SKM-1 treated with dmso at 0.1 percent for 144 hours (cell line): ENCODE data around the gene MORF4L1.
"Not testable (repeated sequence)": the region's sequence is repeated elsewhere in the genome, so short reads cannot be mapped to it uniquely, and the experiment has no call there.

ENCODE experiments used
- DNase-seq: peaks from one replicate; lab custom pipeline; 2025; ENCODE audit not compliant: unreplicated experiment; lab: John Stamatoyannopoulos, UW

Gene MORF4L1

DNA sequence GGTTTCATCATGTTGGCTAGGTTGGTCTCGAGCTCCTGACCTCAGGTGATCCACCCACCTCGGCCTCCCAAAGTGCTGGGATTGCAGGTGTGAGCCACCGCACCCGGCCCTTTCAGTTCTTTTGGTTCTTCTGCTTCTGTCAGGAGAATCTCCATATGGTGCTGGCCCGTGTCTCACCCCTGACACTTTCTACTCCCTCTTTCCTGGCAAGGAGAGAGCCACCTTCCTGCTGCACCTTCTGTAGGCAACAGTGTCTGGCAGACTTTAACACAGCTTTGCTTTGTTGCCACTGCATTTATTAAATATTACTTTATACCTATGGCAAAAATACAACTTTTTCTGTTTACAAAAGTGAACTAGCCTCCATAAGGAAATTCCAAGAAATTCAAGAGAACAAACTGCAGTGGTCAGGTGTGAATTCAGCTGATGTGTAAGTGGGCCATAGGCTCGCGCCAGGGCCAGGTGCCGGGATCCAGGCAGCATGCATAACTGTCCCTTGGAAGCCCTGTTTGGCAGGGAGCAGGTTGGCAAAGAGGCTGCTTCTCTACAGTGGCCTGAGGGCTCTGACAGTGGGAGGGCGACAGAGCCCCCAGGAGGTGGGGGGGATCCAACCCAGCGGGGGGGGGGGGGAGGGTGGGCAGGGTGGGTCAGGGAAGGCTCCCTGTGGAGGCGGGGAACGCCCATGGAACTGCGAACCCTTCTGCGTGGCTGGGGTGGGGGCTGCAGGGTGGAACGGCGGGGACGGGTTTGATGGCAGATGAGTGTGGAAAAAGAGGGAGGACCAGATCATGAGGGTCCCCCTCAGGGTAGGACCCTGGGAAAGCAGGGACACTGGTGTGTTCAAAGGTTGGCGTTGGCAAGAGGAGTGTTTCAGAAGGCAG, 51.0 kb downstream of the MORF4L1 start:
- no peak for DNase-seq

DNA sequence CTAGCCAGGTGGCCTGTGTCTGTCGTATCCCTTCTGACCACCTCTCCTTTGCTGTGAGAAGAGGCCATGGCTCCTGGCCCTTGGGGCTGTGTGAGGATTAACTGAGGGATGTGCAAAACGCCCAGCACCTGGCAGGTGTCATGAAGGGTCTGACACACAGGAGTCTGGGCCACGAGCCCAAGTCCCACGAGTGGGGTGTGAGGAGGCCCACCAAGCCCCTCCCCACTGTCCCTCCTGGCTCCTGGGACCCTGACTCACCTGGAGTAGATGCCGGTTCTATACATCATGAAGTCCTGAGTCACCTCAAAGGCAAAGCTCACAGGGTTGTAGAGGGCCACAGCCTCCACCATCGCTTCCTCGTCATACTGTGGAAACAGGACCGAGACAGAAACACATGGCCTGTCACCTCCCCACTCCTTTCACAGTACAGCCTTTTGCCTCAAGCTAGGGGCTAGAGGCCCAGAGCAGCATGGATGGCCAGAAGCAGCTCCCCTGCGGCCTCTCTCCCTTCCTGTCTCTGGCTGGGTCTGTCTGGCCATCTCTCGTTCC, 52.5 kb downstream of the MORF4L1 start:
- DNase-seq: no peak

DNA sequence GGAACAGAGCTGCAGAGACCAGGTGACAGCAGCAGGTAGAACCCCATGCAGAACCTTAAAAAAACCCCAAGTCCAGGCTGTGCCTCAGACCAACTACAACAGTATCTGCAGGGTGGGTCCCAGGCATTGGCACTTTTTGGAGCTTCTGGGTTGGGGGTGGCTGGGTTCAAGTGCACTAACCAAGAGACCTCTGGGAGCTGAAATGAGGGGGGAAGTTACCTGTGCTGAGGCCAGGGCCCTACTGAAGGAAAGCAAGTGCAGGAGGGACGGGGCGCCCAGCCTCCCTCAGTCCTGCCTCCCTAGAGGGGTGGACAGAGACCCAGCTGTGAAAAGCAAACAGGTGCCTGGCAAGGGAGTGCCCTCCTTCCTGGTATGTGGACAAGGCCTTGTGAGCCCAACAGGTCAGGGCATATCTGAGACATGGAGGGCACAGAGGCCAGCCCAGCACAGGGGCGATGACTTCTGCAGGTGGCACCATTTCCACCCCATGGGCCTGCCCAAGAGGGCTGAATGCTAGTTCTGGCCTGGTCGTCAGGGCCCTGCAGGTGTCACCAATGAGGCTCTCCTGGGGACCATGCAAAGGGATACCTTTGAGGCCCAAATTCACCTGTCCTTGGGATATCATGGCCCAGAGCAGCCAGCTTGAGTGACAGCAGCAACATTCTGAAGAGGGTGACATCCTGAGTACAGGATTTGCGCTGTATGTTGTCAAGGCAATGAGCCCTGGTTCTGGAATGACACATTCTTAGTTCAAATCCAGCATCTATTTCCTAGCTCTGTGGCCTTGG, 53.5 kb downstream of the MORF4L1 start:
- DNase-seq: no peak

DNA sequence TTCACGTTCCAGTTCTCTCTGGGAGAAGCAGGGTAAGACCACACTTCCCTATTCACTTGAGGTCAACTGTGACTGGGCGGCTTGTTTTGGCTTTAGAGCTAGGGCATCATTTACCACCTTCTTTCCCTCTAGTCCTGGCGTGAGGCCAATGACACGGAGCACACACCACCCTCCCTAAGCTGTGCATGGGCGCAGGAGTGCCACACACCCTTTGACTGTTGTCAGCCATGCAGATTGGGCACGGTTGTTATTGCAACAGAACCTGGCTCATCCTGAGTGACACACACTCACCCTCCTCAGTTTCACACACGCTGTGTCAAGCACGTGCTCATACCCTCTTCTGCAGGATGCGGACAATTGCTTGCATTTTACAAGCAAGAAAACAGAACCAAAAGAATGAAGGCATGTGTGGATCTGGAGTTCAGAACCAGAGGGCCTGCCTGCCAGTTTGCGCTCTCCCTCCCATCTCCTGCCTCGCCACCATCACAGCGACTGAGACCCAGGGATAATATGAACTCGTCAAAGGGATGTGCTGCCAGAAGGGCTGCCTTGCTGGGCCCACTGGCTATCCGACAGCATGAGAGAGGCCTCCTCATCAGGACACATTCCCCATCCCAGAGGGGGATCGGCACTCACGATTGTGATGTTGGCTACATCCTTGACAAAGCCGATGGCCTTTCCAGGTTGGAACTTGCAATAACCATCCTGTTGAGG, 54.5 kb downstream of the MORF4L1 start:
- no peak for DNase-seq

DNA sequence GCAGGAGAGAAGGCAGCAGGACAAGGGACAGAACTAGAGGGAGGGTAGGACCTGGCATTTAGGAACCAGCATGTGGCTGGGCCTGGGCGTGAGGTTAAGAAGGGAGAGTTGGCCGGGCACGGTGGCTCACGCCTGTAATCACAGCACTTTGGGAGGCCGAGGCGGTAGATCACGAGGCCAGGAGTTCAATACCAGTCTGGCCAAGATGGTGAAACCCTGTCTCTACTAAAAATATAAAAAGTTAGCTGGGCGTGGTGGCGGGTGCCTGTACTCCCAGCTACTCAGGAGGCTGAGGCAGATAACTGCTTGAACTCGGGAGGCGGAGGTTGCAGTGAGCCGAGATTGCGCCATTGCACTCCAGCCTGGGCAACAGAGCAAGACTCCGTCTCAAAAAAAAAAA, 55.5 kb downstream of the MORF4L1 start:
- not testable (repeated sequence) for DNase-seq

DNA sequence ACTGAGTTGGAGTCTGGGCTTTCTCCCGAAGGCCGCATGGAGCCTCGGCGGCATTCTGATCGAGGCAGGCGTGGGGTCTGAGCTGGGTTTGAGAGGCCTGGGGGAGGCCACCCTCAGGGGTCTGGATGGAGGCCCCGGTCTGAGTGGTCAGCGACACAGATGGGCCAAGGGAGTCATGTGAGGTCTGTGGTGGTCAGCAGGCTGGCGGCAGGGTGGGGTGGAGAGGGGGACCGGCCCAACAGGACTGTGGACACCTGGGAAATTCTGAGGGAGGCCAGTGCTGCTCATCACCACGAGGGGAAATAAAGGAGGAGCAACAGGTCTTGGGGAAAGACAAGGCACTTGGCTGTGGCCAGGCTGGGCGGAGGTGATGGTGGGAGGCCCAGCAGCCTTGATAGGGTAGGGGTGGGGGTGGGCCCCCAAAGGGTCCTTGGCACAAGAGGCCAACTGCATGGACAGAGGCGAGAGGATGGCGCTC, 56.0 kb downstream of the MORF4L1 start:
- no peak for DNase-seq

DNA sequence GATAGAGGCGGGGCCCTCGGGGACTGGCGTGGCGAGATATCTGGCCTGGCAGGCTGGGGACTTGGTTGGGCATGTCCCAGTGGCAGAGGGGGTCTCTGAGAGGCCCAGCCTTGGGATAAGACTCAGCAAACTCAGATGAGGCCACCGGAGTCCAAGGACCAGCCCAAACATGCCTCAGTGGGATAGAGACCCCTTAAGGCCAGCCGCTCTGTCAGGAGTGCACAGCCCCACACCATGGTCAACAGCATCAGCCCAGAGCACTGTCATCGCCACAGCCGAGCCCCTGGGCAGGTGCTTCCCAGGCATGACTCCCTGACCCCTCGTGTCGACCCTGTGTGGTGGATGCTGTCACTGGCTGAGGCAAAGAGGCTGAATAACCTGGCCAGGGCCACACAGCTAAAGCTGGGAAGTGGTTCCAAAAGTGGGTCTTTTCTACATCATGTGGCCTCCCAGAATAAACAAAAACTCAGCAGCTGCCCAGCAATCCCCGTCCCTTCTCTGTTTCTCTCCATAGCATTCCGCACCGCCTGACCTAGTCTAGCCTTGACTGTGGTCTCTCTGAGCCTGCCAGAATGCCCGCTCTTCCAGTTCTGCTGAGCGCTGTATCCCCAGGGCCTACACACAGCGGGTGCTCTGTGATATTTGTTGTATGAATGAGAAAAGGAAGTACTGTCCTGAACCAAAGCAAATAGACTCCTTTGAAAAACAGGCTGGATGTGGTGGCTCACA, 57.0 kb downstream of the MORF4L1 start:
- DNase-seq: no peak

DNA sequence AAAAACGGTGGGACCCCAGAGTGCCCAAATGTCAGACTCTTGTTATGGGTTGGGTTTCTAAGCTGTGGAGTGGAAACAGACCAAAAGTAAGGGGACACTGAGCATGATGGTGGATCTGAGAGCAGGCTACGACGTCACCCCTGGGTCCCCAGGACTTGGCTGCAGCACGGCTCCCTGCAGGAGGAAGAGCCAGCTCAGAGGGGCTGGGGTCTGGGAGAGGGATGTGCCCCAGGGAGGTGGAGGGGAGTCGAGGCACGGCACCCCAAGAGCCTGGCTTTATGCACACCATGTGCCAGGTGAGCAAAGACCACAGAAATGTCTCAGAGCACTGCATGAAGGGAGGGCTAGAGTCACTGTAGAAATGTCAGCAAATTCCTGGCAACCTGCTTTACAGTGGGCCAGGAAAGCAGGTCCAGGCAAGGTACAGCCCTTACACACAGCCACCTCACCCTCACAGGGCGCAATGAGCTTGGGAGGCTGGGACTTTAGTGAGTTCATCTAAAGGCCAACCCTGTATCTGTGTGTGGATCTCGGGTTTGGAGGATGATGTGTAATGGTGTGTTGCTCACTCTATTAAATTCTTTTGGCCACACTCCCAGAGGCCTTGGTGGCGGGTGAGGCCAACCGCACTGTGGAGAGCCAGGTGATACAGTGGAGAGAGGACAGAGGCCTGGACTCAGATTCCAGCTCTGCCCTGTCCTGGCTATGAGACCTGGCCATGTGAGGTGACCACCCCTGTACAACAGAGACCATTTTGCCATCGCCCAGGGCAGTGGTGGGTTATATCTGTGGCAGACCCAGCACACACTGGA, 58.1 kb downstream of the MORF4L1 start:
- no peak for DNase-seq

DNA sequence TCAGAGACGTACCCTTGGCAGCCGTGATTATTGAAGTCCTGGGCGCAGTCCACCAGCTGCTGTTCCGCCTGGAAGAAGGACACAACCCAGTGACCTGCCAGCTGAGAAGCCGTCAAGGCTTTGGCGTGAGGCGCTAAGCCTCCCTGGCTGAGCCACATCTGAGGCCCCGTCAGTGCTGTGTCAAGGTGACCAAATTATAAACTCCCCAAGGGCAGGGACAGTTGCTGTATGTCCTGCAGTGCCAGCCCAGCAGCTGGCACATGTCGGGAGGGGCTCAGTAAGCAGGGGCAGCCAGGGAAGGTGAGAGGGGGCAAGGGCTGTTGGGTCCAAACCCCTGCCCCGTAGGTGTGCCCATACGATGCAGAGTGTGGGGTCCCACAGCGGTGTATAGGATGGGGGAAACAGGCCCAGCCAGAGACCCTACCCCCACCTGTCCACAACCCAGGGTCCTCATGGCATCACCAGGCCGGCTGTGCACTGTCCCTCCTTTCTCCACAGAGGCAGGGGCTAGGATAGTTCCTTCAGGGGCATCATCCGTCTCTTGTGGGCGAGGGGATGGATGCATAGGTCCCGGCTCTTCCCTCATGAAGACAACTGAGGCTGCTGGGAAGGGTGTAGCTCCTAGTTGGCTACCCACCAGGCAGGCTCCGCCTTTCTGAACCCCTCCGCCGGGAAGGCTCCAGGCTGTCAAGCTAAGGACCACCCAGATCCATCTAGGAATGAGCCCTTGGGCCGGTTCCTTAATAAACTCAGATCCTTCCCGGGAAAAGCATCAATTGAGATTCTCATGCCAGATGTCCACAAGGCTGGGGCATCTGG, 59.0 kb downstream of the MORF4L1 start:
- DNase-seq: no peak

DNA sequence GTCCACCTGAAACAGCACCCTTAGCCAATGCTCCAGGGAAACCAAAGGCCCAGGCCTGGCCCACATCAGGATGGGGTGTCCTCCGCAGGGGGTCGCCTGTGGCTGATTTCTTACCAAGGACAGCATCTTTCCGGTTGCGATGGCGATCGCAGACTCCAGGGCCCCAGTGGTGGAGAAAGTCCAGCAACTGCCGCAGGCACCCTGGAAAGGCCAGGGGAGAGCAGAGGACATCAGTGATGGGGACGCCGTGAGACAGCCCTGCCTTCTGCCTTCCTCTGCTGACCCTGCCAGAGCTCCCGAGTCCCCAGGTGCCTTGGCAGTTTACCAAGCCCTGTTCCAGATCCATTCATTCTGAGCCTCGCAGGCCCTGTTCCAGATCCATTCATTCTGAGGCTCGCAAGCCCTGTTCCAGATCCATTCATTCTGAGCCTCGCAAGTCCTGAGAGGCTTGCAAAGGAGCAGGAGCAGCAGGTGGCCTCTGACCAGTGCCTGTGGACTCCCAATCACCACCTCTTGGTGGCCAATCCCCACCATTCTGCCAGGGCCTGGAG, 59.6 kb downstream of the MORF4L1 start:
- no peak for DNase-seq

DNA sequence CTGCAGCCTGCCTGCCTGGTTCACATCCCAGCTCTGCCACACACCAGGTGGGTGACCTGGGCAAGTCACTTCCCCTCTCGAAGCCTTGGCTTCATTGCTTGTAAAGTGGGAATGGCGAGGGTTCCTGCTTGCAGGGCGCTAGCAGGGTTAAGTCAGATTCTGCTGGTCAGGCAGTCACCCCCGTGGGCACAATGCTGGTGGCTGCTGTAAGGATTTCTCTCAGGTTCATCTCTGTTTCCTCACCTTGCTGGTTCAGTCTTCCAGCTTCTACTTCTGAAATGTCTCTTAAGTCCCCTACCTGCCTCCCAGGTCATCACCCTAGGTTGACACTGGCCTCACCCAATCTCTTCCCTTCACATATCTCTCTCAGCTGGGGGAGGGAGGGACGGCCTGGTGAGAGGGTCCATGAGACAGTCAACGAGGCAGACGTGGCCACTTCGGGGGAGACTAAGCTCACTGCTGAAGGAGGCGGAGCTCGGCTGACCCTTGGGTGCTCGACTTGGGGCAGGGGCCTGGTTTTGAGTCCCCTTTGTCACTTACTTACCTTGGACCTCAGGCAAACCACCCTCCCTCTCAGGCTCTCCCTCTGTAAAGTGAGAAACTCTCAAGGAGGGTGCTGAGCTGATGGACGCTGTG, 60.6 kb downstream of the MORF4L1 start:
- no peak for DNase-seq

DNA sequence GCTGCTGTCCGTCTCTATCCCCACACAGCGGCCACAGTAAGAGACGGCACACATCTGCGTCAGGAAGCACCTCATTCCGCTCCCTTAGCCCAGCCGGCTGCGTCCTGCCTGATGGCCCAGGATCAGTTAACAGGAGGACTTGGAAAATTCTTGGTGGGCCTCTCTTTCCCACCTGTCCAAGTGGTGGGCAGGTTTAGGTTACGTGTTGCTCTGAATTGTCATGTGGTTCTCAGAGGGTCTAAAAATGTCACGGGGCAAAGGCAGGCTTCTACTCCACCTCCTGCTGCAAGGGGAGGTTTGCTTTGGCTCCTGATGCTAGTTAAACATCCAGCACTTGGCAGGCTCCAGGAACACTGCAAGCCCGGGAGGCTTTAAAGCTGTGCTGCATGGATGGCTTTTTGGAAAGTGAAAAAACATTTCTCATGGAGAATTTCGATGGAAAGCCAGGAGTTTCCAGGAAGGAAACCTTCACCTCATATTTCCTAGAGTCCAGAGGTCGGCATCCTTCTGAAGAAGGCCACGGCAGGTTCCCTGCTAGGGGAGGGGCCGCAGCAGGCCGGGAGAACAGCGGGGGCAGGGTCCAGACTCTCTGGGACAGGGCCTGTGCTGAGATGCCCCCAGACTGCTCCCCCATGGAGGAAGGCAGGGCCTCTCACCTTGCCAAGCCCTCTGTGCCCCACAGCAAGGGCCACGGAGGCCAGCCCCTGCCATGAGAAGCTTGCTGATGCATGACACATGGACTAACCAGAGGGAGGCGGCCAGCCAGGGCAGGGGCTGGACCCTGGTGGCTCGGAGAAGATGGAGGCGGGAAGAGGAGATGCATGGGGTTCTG, 61.3 kb downstream of the MORF4L1 start:
- no peak for DNase-seq

DNA sequence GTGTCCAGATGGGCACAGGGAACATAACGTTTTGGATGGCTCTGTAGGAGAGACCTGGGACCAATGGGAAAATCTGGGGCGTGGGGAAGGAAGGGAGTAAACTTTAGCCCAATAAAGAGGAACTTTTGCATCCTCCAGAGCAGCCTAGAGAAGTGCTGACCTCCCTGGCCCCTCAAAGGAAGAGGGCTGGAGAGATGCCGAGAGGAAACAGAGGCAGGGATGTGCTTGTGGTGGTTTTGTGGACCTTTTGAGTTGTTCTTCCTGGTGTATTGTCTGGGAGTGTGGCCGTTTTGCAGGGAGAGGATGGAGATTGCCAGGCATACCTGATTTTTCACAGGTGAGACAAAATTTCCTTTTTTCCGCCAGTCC, 61.9 kb downstream of the MORF4L1 start:
- DNase-seq: no peak

DNA sequence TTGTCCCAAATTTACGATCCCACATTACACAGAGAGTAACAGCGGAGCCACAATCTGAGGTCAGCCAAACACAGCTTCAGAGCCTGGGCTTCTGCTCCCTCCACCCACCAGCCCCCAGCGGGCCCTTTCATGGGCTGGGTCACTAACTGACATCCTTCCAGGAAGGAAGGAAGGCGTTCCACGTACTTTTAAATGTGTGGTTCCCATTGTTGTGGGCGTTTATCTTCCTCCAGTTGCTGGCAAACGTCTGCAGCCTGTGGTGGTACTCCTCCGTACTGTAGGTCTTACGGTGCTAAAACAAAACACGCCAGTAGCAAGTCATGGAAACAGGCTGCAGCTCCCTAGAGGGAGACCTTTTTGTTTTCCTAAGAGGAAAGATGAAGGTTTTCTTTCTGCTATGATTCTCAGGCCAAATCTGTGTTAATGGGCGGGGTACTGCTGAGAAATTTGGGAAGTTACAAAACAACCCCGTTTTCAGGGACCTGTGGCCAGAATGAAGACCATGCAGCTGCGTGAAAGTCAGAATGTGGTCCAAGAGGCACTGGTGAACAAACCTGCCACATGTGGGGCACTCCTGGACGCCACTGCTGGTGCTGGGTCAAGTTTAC, 64.5 kb downstream of the MORF4L1 start:
- DNase-seq: no peak

DNA sequence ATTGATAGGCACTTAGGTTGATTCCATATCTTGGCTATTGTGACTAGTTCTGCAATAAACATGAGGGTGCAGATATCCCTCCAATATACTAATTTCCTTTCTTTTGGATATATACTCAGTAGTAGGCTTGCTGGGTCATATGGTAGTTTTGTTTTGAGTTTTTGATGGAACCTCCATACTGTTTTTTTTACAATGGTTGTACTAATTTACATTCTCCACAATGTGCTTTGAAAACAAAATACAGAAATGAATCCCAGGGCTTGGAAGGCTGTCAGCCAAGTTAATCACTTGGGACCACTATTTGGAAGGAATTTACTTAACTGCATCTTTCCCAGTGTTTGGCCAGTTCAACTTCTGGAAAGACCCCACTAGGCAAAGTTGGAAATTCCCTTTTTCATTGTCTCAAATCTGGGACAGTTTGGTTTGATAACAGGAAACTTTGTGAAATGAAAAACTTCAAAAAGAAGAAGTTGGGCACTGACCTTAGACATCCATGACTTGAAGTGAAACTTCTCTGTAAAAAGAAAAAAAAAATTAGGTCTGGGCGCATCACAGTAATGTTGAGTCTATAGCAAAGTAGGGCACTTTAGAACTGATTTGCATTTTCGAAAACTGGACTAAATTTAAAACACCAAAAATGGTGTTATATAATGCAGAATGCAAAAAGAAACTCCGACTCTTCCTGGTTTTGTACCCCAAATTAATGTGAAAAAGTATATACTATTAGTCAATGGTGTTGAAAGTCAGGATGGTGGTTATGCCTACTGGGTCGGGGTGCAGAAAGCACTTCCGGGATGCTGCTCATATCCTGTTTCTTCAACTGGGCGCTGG, 66.2 kb downstream of the MORF4L1 start:
- peak; percentile 26 for DNase-seq

DNA sequence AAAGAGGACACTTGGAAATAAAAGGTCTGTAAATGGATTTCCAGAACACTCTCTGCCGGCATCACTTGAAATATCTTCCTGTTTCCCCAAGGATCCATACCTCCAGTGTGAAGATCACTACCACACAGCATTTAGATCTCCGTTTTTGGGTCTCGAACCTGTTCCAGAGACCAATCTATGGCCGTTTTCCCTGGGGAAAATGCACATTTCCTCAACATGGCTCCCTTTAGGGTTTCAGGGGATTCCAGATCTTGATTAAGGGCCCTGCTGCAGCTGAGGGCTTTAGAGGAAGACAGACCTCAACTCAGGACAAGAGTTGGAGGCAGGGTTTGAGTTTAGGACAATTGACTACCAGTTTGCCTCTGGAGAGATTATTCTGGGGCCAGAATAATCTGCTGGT, 70.1 kb downstream of the MORF4L1 start:
- DNase-seq: no peak
